GM18502 (cell line): ENCODE data around the gene C5orf46.
A peak's percentile ranks its signal among the peaks of the same experiment; 100 is the strongest.

ENCODE experiments used
- ATAC-seq: cut with Tn5 transposase; IDR thresholded peaks from one replicate; pipeline ENCODE4 v1.9.1; 2021; ENCODE audit warnings: mild to moderate bottlenecking; ENCODE audit not compliant: unreplicated experiment, poor library complexity

Gene C5orf46

DNA sequence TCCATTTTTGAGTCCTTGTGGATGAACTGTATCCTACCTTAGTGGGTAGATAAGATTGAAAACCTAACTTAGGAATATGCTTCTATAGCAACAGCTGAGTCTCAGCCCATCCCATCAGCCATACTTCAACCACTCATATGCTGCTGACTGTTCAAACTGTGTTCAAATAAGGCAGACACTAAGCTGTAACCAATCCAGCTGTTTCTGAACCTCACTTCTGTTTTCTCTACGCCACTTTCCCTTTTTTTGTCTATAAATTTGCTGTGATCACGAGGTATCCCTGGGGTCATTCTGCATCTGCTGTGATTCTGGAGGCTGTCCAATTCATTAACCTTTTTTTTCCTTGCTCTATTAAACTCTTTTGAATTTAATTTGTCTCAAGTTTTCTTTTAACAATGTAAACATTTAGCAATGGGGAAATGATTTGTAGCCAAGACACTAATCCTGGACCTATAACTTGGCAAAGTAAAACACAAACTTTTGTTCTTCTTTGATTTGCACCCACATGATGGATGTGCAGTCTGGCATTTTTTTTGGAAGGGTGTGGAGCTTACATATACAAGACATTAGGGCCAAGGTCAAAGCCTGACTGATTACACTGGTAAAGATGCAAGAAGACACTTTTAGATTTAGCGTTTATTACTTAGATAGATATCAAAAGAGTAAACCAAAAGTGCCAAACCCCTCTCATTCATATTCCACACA lies 42.7 kb downstream of the C5orf46 start:
- ATAC-seq: no peak

DNA sequence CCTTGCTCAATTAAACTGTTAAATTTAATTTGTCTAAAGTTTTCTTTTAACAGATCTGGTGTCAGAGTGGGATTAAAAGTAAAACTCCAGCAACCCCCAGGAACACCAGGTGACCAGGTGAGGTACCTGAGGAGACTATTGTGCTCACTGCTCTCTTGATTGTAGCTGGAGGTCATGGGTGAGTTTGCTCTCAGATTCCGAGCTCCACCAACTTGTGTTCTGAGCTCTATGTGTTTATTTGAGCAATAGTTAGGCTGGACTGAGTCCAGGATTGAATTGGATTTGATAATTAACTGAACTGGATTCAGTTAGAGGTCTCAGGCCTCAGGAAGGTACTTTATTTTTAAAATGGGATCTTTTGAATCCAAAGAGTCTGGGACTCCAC lies 45.7 kb downstream of the C5orf46 start:
- ATAC-seq: no peak

DNA sequence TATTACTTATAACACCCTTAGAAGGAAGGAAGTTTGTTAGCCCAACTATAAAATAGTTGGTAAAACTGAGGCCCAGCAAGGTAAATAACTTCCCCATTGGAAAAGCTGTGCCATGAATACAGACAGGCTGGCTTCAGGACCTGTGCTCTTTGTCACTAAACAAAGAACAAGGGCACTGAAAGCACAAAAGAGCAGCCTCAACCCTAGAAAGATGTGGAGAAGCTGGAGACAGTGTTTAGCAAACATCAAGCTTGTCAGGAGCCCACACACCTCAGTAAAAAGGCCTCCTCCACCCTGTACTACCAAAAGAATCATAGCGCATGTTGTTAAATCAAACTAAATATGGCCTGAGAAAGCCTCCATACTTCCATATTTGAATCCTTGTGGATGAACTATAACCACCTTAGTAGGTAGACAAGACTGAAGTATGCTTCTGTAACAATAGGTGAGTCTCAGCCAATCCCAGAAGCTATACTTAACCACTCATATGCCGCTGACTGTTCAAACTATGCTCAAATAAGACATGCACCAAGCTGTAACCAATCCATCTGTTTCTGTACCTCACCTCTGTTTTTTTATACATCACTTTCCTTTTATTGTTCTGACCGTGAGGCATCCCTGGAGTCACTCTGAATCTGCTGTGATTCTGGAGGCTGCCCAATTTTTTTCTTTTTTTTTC lies 46.2 kb downstream of the C5orf46 start:
- no peak for ATAC-seq

DNA sequence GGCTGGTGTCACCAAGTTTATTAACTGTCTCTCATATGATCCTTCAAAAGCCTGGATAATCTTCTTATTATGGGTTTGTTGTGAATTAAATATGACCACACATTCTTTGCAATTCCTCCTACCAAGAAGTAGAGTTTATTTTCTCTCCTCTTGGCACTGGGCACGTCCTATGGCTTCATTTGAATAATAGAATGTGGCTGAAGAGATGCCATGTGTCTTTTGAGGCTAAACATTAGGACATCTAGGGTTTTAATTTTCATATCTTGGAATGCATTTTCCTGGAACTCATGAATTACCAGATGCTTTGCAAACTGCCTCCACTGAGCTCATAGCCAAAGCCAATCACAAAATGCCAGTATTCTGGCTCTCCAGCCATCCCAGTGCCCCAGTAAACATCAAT lies 47.8 kb downstream of the C5orf46 start:
- ATAC-seq: no peak

DNA sequence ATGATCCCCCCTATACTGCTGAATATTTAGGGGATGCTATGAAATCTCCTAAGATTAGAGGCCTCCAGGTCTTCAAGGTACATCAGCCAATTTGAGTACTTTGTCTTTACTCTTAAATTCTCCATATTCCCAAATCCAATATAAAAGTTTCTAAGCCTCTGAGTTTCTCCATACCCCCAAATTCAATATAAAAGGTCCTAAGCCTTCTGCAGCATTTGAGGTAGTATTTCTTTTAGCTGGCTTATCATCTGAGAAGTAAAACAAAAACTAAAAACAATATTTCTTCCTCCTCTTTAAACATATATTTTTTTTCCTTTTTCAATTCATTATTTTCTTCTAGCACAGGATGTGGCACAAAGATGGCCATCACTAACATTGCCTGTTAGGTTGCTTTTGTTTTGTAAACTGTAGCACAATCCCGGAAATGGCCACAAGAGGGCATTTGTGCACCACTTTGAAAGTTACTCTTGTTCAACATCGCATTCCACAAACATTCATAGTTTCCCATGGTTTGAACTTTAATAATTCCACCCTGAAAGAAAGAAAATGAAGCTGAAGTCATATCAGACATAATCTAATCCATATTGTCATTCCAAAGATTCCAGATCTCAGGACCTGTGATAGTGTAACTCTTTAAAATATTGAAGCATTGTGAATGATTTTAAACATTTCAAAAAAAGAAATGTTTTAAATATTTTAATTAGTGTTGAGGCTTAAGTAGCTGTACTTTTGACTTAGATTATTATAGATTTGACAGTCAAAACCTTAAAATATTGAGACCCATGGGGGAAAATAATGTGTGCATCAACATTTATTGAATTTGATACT lies 48.8 kb downstream of the C5orf46 start:
- peak; percentile 90 for ATAC-seq

DNA sequence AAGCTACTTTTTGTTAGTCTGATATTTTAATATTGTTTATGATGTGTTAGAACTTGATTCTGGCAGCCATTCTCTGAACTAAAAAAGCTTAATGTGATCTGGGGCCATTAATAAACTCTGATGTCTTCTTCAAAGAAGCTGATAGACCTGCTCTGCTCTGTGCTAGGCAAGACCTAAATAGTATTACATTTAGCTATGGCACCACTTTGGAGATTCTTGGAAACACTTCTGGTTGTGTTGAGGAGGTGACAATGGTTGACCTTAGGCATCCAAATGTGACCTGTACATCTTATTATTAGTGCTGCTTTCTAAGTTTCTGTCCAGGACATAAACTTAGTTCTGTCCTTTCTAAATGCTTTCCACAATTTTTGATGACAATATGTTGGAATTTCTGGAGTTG lies 49.5 kb downstream of the C5orf46 start:
- ATAC-seq: no peak

DNA sequence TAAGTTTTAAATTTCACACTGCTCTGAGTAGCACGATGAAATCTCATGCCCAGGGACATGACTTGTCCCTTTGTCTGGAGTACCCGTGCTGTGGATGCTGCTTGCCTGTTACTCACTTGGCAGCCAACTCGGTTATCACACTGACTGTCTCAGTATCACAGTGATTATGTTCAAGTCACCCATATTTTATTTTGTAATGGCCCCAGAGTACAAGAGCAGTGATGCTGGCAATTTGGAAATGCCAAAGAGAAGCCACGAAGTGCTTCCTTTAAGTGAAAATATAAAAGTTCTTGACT lies 50.6 kb downstream of the C5orf46 start:
- no peak for ATAC-seq

DNA sequence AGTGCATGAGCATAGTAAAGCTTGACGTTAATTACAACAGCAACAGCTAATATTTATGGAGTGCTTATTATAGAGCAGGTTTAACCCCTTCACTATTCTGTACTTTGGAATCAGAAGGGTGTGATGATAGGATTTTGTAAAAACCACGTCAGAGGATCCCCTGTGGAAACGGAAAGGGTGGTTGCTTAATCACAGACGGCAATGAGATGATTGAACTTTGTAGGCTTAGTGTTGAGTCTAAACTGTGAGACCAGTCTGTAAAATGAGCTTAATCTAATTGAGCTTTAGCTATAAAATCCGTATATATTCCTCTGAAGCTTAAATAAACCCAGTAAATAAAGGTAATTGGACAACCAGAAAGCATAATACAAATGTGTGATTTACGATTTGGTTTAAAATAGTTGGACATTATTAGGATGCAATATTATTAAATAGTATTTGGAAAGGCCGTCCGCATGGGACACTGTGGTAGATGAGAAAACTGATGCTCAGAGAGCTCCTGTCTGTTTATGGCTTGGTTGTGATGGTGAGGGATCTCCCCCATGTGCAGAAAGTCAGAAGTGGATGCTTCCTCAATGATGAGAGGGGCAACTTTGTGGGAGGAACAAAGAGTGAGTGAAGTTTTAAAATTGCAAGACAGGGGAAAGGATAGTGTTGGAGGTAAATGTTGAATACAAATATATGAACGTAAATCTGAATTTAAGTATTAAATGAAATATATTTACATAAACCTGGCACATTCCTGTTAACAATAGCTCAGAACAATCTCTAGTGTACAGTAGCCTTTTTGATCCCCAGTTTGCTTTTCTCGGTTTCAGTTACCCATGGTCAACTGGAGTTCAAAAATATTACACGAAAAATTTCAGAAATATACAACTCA lies 51.2 kb downstream of the C5orf46 start:
- ATAC-seq: no peak

DNA sequence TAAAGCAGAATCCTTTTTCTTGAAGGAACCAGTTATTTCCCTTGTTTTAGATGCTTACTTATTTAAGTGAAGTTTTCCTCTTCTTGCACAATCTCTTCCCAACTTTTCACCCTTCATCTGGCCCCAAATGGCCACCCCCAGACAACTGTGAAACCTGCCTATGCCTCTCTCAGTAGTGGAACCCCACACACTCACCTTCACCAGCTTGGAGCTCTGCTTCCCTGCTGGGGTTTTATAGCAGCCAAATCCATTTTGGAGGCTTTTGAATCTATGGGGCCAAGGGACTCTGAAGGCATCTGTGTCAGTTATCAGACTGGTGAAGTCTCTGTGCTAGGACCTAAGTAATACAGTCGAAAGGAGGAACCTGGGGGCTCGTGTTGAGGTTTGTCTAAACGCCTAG lies 52.0 kb downstream of the C5orf46 start:
- ATAC-seq: no peak

DNA sequence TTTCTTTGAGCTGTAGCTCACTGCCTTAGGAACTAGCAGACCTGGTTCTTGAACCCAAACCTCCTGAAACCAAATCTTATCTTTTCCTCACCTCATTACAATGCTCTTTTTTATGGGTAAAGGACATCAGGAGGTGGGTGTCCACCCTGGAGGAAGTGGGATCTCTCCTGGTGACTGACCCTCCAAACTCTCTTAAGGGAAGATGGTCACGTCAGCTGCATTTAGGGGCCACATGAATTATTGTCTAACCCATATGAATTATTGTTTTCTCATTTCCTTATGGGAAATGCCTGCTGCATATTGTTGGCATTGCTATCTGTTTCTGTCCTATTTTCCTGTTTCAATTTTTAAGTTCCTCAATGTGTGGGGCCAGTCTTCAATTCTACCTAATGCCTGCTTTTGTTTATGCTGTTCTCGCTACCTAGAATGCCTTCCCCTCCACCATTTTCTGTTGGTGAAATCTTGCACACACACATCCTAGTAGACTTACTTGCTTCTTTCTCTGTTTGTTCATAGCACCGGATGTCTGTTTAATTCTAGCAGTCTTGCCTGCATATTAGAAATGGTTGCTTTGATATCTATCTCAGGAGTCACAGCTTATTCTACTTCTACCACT lies 52.9 kb downstream of the C5orf46 start:
- no peak for ATAC-seq

DNA sequence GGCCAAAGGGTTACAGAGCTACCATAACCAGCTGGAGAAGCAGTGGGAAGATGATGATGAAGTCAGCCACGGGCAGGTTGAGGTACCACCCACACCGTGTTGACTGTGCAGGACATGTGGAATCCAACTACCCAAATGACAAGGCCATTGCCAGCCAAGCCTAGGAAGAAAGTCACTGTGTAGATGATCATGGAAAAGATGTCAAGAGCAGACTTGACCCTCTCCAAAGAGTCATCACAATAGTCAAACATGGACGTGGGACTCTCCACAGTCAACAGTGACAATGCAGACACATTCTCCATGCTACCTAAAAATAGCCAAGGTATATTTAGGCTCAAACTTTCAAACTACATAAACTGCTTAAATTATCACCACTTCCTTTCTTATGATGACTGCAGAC lies 54.0 kb downstream of the C5orf46 start:
- no peak for ATAC-seq

DNA sequence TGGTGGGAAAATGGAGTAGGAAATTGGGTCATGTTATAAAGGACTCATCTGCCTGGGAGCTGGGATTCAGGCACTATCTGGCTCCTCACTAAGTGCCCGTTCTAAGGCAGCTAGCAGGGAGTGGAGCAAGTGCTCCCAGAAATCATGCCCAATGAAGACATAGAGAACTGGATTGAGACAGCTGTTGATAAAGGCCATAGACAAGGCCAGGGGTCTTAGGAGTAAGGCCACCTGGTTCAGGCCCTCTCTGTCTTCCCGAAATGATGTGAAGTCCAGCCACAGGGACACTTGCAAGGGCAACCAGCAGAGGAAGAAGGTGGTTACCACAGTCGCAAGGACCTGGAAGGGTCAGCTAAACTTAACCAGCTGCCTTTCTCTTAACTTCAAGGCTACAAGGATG lies 54.8 kb downstream of the C5orf46 start:
- ATAC-seq: no peak

DNA sequence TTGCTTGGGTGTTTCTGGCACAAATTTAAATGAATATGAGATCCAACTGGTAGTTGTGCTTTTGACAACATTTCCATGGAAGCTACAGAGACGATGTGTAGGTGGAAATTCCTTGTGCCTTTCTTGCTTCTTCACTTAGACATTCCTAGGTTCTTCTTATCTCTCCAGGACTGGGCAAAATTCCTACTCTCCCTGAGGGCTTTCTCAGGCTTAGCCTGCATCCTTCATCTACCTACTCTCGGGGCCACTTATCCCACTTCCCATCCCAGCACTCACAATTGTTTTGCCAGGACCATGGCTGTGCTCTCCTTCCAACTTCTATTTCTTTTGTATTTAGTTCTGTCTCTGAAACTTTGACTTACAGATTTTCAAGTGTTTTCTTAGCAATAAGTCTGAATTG lies 57.1 kb downstream of the C5orf46 start:
- ATAC-seq: no peak

DNA sequence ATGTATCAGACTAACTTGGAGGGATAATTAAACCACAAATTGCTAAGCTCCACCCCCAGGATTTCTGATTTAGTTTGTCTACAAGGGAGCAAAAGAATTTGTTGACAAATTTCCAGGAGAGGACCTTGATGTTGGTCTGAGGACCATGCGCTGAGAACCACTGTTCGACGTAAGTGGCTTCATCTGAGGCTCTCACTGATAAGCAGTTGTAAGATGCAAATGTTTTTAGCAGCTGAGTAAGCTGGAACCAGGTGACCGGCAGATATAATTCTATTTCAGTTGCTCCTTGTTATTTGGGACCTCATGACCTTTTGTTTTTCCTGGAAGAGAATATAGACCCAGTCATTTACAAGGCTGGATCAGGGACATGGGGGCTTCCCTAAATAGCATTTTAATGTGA lies 60.7 kb downstream of the C5orf46 start:
- ATAC-seq: no peak

DNA sequence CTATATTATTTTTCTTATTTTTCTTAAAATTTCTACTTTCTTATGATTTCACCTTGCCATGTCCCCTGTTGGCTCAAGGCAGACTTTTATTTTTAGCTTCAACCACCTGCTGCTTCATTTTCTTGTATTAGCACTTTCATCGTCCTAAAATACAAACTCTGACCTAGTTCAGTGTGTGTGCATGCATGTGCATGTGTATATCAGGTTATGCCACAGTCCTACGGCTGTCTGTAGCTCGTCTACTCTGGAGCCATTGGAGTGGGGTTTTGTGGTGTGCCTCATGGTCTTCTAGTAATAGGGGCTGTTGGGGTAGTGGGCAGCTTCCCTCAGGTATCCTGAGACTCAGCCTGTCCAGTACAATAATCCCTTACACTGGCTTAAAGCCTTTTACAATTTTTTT lies 61.5 kb downstream of the C5orf46 start:
- ATAC-seq: no peak

DNA sequence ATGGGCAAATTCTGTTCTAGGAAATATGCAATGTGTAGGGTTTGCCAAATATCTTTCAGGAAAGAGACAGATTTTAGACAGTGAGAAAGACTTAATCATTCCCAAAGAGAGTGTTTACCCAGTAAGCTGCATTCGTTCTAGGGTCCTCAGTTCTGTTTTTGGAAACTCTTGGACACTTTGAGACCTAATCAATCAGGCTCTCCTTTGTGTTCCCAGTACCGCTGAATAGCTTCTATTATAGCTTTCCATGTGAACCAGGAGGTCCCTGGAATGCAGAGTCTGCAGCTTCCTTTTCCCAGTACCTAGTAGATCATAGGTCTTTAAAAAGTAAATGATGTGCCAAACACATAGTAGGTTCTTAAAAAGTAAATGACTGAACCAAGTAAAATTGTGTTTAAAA lies 63.5 kb downstream of the C5orf46 start:
- no peak for ATAC-seq
